Measurements from ENCODE around the gene HIPK2. TPM values are rescaled to one million over a fixed set of nuclear protein-coding genes. Genes with fewer than 3 reads are reported as not detected.

HIPK2 gene
- polyA plus RNA-seq, 3 donors, result 1.6 to 12.1 (median 3.0) TPM

- DNase-seq, result no peak
- Histone ChIP-seq H3K79me2 (ENCODE audit: insufficient read depth, low read length) (no peaks in the 10 kb centered on the region), H2AFZ (ENCODE audit: insufficient read depth, low read depth, low read length, poor library complexity, severe bottlenecking) (no peak overlapping the region), H3K4me3 (replicated peaks in 1 of 3; ENCODE audit: low read depth in 2 of 3, low read length in 3 of 3) (no peak overlapping the region), H3K27ac (ENCODE audit: low read depth in 1 of 2, low read length in 2 of 2) (no peak overlapping the region), H3K27me3 (ENCODE audit: control insufficient read depth in 2 of 2, insufficient read depth in 2 of 2, low read length in 2 of 2) (peaks cover 15 to 47% of the 10 kb centered on the region in 2 donors), H3K4me1 (ENCODE audit: control insufficient read depth in 1 of 2, insufficient read depth in 2 of 2, low read length in 2 of 2) (no peaks in the 10 kb centered on the region), H4K20me1 (ENCODE audit: insufficient read depth, low read length) (no peaks in the 10 kb centered on the region), H3K4me2 (replicated peaks; ENCODE audit: extremely low read depth, low read length, poor library complexity, severe bottlenecking) (no peak overlapping the region), H3K9me3 (replicated peaks in 1 of 2; ENCODE audit: control insufficient read depth in 1 of 2, insufficient read depth in 1 of 2, low read length in 2 of 2) (peaks cover 3 to 8% of the 10 kb centered on the region in 2 donors), H3K36me3 (replicated peaks in 1 of 2; ENCODE audit: control insufficient read depth in 1 of 2, insufficient read depth in 2 of 2, low read length in 2 of 2) (no peaks in the 10 kb centered on the region), H3K9ac (ENCODE audit: insufficient read depth, low read length, poor library complexity, severe bottlenecking) (no peak overlapping the region)
- Mint-ChIP-seq H3K36me3 (peaks cover 0 to 3% of the 10 kb centered on the region in 2 donors), H3K4me1 (peaks cover 15% of the 10 kb centered on the region), H3K9me3 (peaks cover 7 to 29% (median 18%) of the 10 kb centered on the region in 7 donors), H3K27ac (no peak overlapping the region), H3K27me3 (ENCODE audit: low read depth in 3 of 3) (peaks cover 36 to 51% (median 51%) of the 10 kb centered on the region in 3 donors), H3K4me3 (no peak overlapping the region)
- no peak for TF ChIP-seq CTCF (IDR thresholded peaks at IDR 0.05)
- intact Hi-C loops (cut with micrococcal nuclease), result no loop called here
These were observed 252.0 kb downstream of the HIPK2 start for GRCh38 chr7:139525750-139526149.

- H3K4me1 Mint-ChIP-seq, result peaks cover 15% of the 10 kb centered on the region
- peaks cover 36 to 51% (median 51%) of the 10 kb centered on the region in 3 donors for H3K27me3 Mint-ChIP-seq (ENCODE audit: low read depth in 3 of 3)
- H2AFZ ChIP-seq (ENCODE audit: insufficient read depth, low read depth, low read length, poor library complexity, severe bottlenecking), result no peak overlapping the region
- H3K4me2 ChIP-seq (replicated peaks; ENCODE audit: extremely low read depth, low read length, poor library complexity, severe bottlenecking), result no peak overlapping the region
- H3K27ac ChIP-seq (ENCODE audit: low read depth in 1 of 2, low read length in 2 of 2), result no peak overlapping the region
- no peaks in the 10 kb centered on the region for H3K36me3 ChIP-seq (replicated peaks in 1 of 2; ENCODE audit: control insufficient read depth in 1 of 2, insufficient read depth in 2 of 2, low read length in 2 of 2)
- no peaks in the 10 kb centered on the region for H4K20me1 ChIP-seq (ENCODE audit: insufficient read depth, low read length)
- H3K9ac ChIP-seq (ENCODE audit: insufficient read depth, low read length, poor library complexity, severe bottlenecking), result no peak overlapping the region
- H3K36me3 Mint-ChIP-seq, result peaks cover 0 to 3% of the 10 kb centered on the region in 2 donors
- intact Hi-C loops (cut with micrococcal nuclease), result no loop called here
- peaks cover 7 to 29% (median 18%) of the 10 kb centered on the region in 7 donors for H3K9me3 Mint-ChIP-seq
- H3K9me3 ChIP-seq (replicated peaks in 1 of 2; ENCODE audit: control insufficient read depth in 1 of 2, insufficient read depth in 1 of 2, low read length in 2 of 2), result peaks cover 3 to 8% of the 10 kb centered on the region in 2 donors
- H3K27ac Mint-ChIP-seq, result no peak overlapping the region
- H3K4me3 ChIP-seq (replicated peaks in 1 of 3; ENCODE audit: low read depth in 2 of 3, low read length in 3 of 3), result no peak overlapping the region
- no peak for TF ChIP-seq CTCF (IDR thresholded peaks at IDR 0.05)
- peaks cover 15 to 47% of the 10 kb centered on the region in 2 donors for H3K27me3 ChIP-seq (ENCODE audit: control insufficient read depth in 2 of 2, insufficient read depth in 2 of 2, low read length in 2 of 2)
- WGBS (ENCODE audit: insufficient coverage), result 92% methylated on average over 10 of the region's 10 CpGs
- H3K4me3 Mint-ChIP-seq, result peak overlapping the region in 1 of 2 donors; percentile 78
- H3K79me2 ChIP-seq (ENCODE audit: insufficient read depth, low read length), result no peaks in the 10 kb centered on the region
- DNase-seq, result no peak
- H3K4me1 ChIP-seq (ENCODE audit: control insufficient read depth in 1 of 2, insufficient read depth in 2 of 2, low read length in 2 of 2), result no peaks in the 10 kb centered on the region
These were observed 252.6 kb downstream of the HIPK2 start for GRCh38 chr7:139525239-139525638.

Measured in CD14-positive monocyte (primary cell).